ENCODE data around the gene G6PC3.

- TF ChIP-seq CTCF (conservative IDR thresholded peaks at IDR 0.05; ENCODE audit: low read depth, low read length) (no peak), EZH2 (IDR thresholded peaks at IDR 0.05; ENCODE audit: borderline replicate concordance, low read depth, low read length, poor library complexity, severe bottlenecking) (no peak)
These were observed 25.0 kb upstream of the G6PC3 start for GRCh38 chr17:44045486-44045885.
